GM18858 (cell line): ENCODE measurements around the gene LDLRAP1.

Source experiments
- ATAC-seq: cut with Tn5 transposase; IDR thresholded peaks from one replicate; pipeline ENCODE4 v1.9.1; 2021; ENCODE audit not compliant: unreplicated experiment

The LDLRAP1 gene

DNA sequence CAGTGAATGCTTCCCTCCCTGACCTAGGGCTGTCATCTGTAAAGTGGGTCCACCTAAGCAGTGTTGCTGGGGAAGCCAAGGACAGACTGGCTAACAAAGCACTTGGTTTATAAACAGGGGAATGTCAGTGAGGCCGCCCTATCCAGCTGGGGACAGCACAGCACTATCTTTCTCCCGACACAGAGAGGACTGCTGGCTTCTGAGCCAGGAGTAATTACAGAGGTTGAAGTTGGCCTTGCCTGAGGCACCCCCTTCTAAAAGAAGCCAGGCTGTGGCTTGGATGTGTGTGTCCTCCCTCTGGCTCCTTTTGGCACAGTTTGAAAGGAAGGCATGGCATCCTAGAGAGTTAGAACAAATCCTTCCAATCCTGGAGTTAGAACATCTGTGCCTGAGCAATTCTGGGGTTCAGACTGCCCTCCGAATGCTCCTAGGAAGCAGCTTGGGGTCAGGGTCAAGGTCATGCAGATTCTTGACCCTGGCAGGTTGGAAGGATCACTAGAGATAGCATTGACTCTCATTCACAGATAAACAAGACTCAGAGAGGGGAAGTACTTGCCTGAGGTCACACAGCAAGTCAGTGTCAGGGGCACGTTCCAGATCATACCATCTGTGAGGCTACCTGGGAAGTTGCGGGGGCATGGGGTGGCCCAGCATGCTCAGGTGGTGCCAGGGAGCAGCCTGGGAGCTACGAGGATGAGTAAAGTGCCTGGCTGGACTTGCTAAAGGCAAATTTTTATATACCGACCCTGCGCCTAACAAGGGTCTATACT is 1.3 kb upstream of the LDLRAP1 start:
- ATAC-seq, result no peak

DNA sequence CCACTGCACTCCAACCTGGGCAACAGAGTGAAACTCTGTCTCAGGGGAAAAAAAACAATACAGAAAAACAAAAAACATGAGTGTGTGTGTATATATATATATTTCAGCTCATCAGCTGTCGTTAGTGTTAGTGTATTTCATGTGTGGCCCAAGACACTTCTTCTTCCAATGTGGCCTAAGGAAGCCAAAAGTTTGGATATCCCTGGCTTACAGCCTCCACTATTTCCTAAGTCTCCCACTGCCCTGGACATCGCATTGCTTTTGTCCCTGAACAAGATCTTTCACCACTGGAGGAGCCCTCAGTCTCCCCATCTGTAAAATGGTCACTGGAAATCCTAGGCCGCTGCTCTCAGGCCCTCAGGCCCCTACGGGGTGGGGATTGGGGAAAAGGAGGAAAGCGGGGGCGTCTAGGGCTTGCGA is 391 bp upstream of the LDLRAP1 start:
- ATAC-seq, result no peak

DNA sequence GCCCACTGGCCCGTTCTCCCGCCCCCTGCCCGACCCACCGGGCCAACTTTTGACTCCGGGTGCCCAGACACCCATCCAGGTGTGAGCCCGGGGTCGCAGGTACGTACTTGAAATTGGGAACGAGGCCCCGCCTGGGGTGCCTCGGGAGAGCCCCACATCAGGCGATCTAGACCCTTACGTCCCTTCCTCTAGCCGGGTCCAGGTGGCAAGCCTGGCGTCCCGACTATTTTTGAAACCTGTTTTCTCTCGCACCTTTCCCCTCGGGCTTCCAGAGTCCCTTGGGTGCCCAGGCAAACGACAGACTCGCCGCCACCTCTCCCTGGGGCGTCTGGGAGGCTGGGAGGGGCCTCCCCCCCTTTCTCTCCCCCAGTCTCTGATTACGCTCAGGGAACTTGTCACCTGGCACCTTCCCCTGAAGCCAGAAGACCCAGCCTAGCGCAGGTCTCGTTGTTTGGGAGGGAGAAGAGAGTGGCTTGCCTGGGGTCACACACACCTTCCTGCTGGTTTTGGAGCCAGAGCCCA is 898 bp downstream of the LDLRAP1 start:
- no peak for ATAC-seq

DNA sequence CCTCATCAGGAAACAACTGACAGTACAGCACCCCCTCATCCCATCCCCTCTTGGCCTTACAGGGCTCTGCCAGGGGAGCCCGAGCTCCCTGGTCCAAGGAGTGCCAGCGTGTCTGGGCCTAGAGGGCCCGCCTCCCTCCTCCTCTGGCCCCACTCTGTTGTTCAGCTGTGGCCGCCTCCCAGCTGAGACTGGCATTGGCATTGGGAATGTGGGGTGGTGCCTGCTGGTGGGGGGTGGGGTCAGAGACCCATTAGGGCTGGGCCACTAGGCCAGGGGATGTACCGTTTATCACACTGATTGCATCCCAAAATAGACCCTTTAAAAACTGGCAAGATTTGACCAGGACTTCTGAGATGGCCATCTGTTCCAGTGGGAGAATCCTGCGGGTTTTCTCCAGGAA is 1.4 kb downstream of the LDLRAP1 start:
- ATAC-seq, result no peak

DNA sequence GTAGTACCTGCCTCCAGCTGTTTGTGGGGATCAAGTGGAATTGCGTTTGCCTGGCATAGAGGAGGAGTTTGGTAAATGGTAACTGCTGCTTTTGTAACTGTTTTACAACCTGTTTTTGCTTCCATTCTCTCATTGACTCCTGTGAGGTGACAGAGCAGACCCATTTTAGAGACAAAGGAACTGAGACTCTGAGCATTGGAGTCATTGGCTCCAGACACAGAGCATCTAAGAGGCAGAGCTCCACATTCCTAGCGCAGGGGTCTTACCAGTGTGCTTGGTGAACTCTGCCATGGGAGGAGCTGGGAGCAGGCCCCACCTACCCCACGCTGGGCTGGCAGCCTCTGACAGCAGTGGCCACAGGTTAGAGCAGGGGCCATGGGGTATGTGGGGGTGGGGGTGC is 2.4 kb downstream of the LDLRAP1 start:
- ATAC-seq, result no peak

DNA sequence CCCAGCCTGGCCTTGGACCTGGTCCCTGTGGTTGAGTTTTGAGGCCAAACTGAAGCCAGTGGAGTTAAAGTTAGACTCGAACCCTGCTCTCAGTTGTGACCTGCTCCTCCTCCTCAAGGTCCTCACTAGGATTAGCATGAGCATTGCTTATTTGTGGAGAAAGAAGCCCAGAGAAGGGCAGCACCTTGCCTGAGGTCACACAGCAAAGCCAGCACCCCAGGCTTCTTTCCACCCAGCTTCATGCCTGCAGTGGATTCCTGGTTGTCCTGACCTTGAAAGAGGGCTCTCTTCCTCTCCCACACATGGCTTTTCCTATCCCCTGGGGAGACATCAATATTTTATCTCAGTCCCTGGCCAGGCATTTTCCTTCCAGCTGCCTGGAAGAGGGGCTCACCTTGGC is 2.8 kb downstream of the LDLRAP1 start:
- ATAC-seq, result no peak

DNA sequence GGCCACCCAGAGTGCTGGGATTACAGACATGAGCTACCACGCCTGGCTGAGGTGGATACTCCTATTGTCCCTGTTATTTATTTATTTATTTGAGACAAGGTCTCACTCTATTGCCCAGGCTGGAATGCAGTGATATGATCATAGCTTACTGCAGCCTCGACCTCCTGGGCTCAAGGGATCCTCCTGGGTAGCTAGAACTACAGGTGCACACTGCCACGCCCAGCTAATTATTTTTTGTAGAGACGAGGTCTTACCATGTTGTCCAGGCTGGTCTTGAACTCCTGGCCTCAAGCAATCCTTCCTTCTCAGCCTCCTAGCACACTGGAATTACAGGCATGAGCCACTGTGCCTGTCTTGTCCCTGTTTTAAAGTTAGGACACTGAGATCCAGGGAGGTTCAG is 5.2 kb downstream of the LDLRAP1 start:
- ATAC-seq, result no peak

DNA sequence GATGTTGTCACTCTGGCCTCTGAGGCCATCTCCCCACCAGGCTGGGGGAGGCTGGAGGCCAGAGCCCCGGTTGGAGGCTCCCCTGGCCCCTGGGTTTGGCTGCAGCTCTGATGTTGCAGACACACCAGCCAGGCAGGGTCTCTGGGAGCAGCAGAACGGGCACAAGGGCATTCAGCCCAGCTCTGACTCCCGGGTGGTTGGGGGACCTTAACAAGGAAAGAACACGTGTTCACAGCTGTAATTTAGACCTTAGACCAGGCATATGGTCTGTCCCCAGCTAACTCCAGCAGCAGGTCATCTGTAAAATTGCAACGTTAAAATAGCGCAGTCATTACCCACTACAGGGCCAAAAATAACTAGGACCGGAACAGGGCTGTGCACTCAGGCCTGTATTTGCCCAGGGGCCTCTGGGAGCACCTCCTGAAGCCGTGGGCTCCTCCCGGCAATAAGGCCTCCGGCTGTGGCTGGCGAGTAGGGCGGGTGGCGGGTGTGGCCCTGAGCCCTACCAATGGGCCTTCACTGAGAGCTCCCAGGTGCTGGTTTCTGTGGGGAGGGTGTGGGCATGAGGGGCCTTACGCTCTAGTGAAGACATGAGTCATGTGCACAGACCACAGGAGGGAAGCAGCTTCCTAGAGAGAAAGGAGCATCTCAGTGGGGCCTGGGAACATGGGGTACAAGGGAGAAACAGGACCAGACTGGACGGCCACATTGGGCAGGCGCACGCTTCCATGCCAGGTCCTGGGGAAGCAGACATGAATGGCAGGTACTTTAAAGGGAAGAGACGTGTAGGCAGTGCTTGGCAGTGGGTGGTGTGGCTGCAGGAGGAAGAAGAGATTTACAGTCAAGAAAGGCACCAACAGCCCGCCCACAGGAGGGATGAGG is 6.1 kb downstream of the LDLRAP1 start:
- ATAC-seq, result peak; percentile 69

DNA sequence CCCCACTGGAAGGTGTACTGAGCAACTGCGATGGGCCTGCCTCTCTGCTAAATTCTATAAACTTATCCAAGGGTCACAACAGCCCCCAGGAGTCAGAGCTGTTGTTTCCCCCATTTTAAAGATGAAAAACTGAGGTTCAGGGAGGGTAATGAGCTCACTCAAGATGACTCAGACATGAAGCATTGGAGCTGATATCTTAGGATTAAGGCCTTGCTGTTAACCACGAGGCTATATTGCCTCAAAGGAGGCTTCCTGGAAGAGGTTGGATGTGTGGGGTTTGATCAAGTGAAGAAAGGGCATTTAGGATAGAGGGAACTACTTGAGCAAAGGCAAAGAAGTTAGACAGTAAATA is 6.7 kb downstream of the LDLRAP1 start:
- ATAC-seq, result no peak

DNA sequence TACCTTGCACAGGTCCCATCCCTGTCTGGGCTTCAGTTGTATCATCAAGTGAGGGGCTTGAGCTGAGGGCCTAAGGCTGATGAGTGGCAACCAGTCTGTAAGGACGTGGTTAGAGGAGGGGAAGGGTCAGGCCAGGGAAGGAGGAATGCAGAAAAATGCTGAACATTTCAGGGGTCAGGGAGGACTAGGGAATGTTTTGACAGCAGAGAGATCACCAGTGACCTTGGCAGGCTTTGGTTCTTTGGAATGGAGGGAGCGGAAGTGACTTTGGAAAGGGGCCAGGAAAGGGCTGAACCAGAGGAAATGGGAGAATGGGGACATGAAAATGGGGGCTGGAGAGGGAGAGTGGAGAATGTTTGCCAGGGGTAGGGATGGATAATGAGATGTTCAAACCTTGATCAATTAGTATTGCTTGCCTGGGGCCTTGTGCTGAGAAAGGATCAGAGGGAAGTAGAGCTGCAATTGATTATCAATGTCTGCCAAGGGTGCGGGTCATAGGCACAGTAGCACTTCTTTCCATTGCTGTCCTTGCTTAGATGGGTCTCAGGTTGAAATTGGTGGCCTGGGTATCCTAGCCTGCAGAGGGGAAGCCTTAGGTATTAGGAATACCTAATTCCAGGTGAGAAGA is 7.4 kb downstream of the LDLRAP1 start:
- no peak for ATAC-seq

DNA sequence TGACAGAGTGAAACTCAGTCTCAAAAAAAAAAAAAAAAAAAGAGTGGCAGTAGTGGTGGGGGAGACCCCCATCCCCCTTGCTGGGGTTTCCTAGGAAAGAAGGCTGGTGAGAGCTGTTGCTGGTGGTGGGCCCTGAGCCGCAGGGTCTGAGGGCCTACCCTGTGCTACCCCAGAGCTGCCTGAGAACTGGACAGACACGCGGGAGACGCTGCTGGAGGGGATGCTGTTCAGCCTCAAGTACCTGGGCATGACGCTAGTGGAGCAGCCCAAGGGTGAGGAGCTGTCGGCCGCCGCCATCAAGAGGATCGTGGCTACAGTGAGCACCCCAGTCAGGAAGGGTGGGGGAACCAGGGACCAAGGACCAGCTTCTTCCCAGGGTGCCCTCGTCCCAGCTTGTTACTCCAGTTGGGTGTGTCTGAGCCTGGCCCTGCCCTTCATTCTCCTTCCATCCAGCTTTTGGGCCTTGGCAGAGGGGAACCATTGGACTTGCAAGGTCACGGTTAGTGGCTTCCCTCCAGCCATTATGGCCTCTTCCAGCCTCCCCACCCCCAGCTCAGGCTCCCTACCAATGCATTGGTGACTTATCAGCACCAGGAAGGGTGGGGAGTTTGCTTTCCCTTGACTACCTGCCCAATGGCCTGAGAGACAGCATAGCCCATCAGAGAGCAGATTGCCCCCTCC is 10.5 kb downstream of the LDLRAP1 start:
- no peak for ATAC-seq

DNA sequence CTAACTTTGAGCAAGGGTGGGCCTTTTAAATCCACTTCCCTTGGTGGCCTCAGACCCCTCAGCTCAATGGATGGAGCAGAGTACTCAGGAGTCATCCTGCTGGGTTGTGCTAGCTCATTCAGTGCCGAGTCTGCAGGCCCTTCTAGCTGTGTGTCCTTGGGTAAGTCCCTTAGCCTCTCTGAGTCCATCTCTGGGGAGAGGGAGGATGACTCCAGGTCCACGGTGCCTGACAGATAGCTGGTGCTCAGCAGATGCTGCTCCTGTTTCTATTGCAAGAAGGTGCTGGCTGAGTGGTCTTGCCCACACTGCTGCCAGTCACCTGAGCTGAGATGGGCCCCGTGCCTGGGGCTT is 11.0 kb downstream of the LDLRAP1 start:
- ATAC-seq, result no peak

DNA sequence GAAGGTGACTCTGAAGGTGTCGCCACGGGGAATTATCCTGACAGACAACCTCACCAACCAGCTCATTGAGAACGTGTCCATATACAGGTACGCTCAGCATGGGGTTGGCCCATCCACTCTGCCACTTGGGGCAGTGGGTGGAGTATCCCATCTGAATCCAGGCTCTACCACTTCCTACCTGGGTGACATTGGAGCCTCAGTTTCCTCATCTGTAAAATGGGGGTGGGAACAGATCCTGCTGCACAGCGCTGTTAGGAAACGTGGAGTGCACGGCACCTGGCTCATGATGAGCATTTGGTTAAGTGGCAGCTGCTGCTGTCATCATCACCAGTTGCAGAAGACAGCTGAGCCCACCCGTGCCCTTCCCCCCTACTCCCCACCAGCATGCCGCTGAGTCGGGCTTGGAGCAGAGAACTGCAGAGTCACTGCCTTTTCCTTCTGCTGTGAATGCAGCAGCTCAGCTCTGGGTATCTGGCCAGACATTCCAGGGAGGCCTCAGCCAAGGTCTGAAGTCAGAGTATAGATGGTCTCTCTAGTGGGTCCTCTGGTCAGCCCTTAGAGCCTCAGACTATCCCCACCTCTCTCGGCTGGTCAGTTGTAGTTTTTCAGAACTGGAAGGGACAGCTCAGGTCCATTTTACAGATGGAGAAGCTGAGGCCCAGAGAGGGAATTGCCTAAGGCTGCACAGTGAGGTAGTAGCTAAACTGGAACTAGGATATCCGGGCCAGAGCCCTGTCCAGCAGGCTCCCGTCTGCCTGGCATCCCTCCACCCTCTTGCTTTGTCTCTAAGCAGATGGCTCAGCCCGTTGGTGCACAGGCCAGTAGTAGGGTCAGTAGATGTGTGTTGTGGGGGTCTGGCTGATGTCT is 11.7 kb downstream of the LDLRAP1 start:
- ATAC-seq, result no peak

DNA sequence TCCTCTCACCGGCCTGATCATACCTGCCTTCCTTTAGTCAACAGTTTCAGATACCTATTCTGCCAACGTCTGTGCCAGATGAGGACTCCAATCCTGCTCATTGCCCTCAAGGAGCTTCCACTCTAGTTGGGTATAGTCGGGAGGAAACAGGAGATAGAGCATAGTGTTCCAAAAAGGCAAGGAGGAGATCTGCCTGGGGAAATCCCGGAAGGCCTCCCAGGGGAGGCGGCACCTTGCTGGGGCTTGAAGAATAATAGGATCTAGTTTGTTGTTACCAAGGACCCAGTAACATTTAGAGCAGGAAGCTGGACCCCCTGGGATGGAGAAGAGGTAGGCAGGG is 12.3 kb downstream of the LDLRAP1 start:
- no peak for ATAC-seq

DNA sequence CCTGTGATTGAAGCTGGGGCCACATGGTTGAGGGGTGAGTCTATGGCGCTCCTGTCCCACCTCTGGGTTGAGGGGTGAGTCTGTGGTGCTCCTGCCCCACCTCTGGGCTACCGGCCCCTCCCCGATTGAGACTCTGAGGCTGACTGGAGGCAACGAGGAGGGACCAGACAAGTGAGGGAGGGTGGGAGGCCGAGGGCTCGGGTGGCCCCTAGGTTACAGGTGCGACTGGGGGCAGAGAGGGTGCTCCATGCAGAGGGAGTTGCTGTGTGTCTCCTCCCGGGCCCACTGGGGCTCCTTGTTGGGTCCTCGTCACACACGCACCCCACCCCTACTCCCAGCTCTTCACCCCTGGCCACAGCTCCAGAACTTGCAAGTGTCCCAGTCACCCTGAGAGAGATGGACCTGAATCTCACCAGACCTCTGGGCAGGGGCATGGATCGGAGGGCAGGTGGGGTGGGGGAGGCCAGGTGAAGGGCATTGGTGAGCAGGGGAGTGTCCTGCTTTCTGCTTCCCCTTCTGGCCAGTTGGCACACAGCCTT is 12.8 kb downstream of the LDLRAP1 start:
- ATAC-seq, result no peak

DNA sequence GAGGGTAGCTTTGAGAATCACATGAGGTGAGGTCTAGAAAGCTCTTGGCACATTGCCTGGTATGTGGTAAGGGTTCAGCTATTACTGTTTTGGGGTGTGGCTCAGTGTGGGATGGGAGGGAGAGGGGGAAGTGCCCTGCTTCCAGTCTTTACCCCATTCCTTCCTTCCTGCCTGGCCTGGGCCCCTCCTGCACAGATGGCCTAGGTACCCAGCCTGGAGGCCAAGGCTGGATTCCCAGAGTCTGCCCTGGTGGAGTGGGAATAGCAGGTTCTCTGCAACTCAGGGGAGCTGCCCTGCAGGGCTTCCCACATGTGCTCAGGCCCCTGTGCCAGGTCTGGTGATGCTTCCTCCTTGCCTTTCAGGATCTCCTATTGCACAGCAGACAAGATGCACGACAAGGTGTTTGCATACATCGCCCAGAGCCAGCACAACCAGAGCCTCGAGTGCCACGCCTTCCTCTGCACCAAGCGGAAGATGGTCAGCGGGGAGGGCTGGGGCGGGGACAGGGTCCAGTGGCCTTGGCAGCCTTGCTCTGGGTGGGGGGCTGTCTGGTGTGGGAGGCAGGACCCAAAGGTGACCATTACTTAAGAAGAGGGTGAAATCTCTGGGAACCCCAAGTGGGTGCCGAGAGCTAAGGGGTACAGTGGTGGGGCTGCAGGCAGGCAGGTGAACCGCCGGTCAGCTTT is 13.5 kb downstream of the LDLRAP1 start:
- no peak for ATAC-seq

DNA sequence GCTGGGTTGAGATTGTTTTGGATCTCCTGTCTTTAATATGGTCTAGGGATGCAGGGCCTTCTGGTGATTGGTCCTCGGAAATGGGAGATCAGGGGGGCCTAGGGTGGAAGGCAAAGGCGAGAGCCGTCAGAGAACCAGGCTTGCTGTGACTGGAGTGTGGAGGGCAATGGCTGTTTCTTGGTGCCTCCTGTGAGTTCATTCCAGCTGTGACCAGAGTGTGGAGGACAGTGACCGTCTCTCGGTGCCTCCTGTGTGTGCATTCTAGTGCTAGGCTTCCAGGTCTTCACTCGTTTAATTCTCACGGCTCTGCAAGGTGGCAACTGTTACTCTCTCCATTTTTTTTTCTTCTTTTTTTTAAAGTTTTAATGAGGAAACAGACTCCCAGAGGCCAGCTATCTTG is 14.1 kb downstream of the LDLRAP1 start:
- no peak for ATAC-seq

DNA sequence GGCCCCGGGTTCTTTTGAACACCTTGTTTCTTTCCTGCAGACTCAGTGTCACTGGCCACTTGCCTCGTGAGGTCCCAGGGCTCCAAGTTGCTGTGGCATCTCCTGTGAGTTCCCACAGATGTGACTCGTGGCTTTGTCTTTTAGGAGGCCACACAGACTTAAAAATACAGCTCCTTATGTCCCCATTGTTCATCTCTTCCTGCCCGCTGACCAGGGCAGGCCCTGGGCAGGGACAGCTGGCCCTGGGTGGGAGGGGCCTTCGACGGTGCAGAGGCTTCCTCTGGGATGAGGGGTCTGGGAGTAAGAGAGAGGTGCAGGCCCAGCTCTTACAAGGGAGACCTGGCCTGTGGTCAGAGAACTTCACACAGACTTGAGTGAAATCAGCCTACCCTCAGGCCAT is 15.6 kb downstream of the LDLRAP1 start:
- no peak for ATAC-seq

DNA sequence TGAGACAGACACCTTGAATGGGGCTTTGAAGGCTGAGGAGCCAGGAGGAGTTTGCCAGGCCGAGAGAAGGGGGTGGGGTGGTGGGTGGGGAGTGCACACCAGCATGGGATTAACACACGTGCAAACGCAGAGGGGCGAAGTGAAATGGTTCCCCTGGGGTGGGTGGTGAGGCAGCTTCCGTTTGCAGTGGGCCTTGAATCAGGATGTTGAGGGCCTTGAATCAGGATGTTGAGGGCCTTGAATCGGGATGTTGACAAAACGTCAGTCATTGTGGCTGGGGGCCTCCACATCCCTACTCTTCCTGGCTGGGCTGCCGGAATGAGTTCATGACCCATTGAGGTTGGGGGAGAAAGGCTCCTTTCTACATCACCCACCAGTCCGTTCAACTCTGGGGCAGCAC is 16.6 kb downstream of the LDLRAP1 start:
- no peak for ATAC-seq

DNA sequence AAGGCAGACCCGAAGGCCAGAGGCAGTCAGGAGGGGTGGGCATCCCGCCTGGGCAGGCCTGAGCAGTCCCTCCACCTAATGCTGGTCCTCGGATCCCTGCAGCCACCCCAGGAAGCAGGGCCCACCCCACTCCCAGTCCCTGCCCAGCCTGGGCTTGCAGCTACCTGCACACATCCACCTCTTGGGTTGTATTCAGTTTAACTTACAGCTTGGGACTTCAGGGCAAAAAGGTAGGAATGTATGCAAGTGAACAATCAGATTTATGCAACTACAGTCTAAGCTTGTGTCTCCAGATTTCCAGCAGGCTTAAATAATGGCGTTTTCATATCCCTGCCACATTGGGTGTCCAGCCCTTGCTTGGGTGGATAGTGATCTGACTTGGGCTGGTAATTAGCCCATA is 17.4 kb downstream of the LDLRAP1 start:
- ATAC-seq, result no peak
